Measurements from ENCODE around the gene ZNF346. TPM values are rescaled to one million over a fixed set of nuclear protein-coding genes. Genes with fewer than 3 reads are reported as not detected.

The ZNF346 gene
- total and polyA plus RNA-seq, 10 of the 15 experiments (the other 5 are each of a cell fraction or from before 2014, with no cell fraction given) = 6.5 to 30.2 (median 24.0) TPM

DNA sequence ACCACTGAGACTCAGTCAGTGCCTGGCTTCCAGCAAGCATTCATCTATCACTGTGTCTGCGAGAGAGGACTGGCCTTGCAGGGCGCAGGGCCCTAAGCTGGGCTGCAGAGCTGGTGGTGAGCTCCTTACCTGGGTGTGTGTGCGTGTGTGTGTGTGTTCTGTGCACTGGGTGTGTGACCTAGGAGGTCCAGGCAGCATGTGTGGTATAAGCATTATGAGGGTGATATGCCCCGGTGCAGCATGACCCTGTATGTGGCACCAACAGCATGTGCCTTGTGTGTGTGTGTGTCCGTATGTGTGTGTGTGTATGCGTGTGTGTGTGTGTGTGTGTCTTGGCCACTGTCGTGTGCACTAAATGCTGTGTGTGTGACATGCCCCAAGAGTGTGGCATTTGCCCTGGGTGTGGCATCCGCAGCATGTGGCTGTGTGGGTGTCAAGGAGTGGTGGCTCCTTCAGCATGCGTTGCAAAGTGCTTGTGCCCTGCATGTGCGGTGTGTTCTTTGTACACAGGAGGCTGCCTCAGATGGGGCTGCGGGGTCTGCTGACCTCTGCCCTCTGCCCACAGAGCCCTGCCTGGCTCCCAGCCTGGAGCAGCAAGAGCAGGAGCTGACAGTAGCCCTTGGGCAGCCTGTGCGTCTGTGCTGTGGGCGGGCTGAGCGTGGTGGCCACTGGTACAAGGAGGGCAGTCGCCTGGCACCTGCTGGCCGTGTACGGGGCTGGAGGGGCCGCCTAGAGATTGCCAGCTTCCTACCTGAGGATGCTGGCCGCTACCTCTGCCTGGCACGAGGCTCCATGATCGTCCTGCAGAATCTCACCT is 67.5 kb downstream of the ZNF346 start (continued):
- TF ChIP-seq, protein P1, sequence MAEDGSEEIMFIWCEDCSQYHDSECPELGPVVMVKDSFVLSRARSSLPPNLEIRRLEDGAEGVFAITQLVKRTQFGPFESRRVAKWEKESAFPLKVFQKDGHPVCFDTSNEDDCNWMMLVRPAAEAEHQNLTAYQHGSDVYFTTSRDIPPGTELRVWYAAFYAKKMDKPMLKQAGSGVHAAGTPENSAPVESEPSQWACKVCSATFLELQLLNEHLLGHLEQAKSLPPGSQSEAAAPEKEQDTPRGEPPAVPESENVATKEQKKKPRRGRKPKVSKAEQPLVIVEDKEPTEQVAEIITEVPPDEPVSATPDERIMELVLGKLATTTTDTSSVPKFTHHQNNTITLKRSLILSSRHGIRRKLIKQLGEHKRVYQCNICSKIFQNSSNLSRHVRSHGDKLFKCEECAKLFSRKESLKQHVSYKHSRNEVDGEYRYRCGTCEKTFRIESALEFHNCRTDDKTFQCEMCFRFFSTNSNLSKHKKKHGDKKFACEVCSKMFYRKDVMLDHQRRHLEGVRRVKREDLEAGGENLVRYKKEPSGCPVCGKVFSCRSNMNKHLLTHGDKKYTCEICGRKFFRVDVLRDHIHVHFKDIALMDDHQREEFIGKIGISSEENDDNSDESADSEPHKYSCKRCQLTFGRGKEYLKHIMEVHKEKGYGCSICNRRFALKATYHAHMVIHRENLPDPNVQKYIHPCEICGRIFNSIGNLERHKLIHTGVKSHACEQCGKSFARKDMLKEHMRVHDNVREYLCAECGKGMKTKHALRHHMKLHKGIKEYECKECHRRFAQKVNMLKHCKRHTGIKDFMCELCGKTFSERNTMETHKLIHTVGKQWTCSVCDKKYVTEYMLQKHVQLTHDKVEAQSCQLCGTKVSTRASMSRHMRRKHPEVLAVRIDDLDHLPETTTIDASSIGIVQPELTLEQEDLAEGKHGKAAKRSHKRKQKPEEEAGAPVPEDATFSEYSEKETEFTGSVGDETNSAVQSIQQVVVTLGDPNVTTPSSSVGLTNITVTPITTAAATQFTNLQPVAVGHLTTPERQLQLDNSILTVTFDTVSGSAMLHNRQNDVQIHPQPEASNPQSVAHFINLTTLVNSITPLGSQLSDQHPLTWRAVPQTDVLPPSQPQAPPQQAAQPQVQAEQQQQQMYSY (CRISPR knock-in tag; IDR thresholded peaks at IDR 0.05) = no peak

DNA sequence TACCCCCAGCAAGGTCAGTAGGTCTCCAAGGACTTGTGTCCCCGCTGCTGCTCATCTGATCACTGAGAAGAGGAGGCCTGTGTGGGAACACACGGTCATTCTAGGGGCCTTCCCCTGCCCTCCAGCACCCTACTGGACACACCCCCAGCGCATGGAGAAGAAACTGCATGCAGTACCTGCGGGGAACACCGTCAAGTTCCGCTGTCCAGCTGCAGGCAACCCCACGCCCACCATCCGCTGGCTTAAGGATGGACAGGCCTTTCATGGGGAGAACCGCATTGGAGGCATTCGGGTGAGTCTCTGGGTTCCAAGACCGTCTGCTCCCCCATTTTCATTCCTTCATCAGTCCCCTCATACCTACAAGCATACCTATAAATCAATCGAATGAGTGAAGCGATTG is 68.3 kb downstream of the ZNF346 start:
- Histone ChIP-seq H3K27me3 (replicated peaks in 1 of 2; ENCODE audit: control insufficient read depth in 2 of 2, insufficient read depth in 2 of 2, low read length in 1 of 2) (peaks cover 0 to 4% of the 10 kb centered on the region in 2 experiments; a peak in 3 of 4 replicates), H3K4me1 (ENCODE audit: control insufficient read depth, insufficient read depth, low read length) (0 out of 2 replicates have a peak, but pooled peaks cover 2% of the 10 kb centered on the region), H3K27ac (ENCODE audit: control insufficient read depth, insufficient read depth) (no peak overlapping the region), H3K9ac (ENCODE audit: control insufficient read depth, insufficient read depth, low read length) (no peak overlapping the region), H3K4me2 (ENCODE audit: control insufficient read depth, insufficient read depth) (no peak overlapping the region), H3K36me3 (ENCODE audit: control insufficient read depth in 2 of 2, insufficient read depth in 2 of 2, low read length in 1 of 2) (no peaks in the 10 kb centered on the region), H3K4me3 (no peak overlapping the region), H2AFZ (ENCODE audit: control insufficient read depth, low read depth, low read length) (no peak overlapping the region), H3K9me3 (replicated peaks; ENCODE audit: control insufficient read depth, insufficient read depth, low read length) (no peaks in the 10 kb centered on the region), H4K20me1 (ENCODE audit: control insufficient read depth, insufficient read depth) (no peaks in the 10 kb centered on the region), H3K79me2 (ENCODE audit: control insufficient read depth, insufficient read depth, low read length) (no peaks in the 10 kb centered on the region)
- TF ChIP-seq TCF3 (IDR thresholded peaks at IDR 0.05; ENCODE audit: borderline replicate concordance, insufficient read depth, low read depth, low read length) (no peak), FOS (IDR thresholded peaks at IDR 0.05; ENCODE audit: borderline replicate concordance, extremely low read depth, insufficient read length) (no peak), ZZZ3 (IDR thresholded peaks at IDR 0.05; ENCODE audit: control insufficient read depth, insufficient read length, low read depth) (no peak), IKZF2 (IDR thresholded peaks at IDR 0.05) (no peak), YY1 (IDR thresholded peaks at IDR 0.05; ENCODE audit: low read depth, low read length) (no peak)
- TF ChIP-seq, protein P1 (CRISPR knock-in tag; IDR thresholded peaks at IDR 0.05) = no peak
- TF ChIP-seq, protein P2, sequence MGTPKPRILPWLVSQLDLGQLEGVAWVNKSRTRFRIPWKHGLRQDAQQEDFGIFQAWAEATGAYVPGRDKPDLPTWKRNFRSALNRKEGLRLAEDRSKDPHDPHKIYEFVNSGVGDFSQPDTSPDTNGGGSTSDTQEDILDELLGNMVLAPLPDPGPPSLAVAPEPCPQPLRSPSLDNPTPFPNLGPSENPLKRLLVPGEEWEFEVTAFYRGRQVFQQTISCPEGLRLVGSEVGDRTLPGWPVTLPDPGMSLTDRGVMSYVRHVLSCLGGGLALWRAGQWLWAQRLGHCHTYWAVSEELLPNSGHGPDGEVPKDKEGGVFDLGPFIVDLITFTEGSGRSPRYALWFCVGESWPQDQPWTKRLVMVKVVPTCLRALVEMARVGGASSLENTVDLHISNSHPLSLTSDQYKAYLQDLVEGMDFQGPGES (IDR thresholded peaks at IDR 0.05) = no peak
- intact Hi-C loops (cut with micrococcal nuclease; ENCODE audit: unreplicated experiment) = no loop called here
- ChIA-PET SMC1A (ENCODE audit: uncharacterized antibody, unreplicated experiment) (no interaction called here), CTCF (no interaction called here), RAD21 (ENCODE audit: unreplicated experiment) (no interaction called here), POLR2A (no interaction called here)
- FAIRE-seq (no peak), ATAC-seq (no peak), DNase-seq (ENCODE audit: low read depth, low spot score) (no peak)
- WGBS (ENCODE audit: insufficient coverage, insufficient replicate concordance, low lambda C conversion rate, missing lambda C conversion rate) = 54% methylated on average over 13 of the region's 13 CpGs
- BruUV-seq (replicated peaks) = no TSS peak
- in situ Hi-C loops (cut with MboI) = no loop called here
